Measurements from ENCODE around the gene MMUT.
"Not testable (repeated sequence)": the region's sequence is repeated elsewhere in the genome, so short reads cannot be mapped to it uniquely, and the experiment has no call there.

MMUT gene

GRCh38 chr6:49462927-49463611, at the start of gene MMUT, which contains the start of gene CENPQ:
MMUT (minus strand) TSS chr6:49463253; CDS start chr6:49459466, 3,787 bp downstream.
CENPQ (plus strand) TSS chr6:49463370; CDS start chr6:49470177, 6,807 bp downstream.
- peak; percentile 91 for DNase-seq

- DNase-seq, result no peak
These were observed 46.3 kb upstream of the MMUT start for GRCh38 chr6:49509342-49509741.

- no peak for DNase-seq
These were observed 43.6 kb upstream of the MMUT start for GRCh38 chr6:49506569-49507111.

- no peak for DNase-seq
These were observed 41.6 kb upstream of the MMUT start for GRCh38 chr6:49504666-49505065.

- no peak for DNase-seq
These were observed 36.6 kb upstream of the MMUT start, which contains the start of gene GLYATL3 for GRCh38 chr6:49499623-49500022. GLYATL3 (plus strand) TSS chr6:49499923; CDS start chr6:49511991, 12,068 bp downstream.

- no peak for DNase-seq
These were observed 36.1 kb upstream of the MMUT start for GRCh38 chr6:49499126-49499525.

GRCh38 chr6:49497304-49497703, 34.3 kb upstream of the MMUT start:
- no peak for DNase-seq

GRCh38 chr6:49490633-49491032, 27.6 kb upstream of the MMUT start:
- no peak for DNase-seq

GRCh38 chr6:49483380-49483779, 20.3 kb upstream of the MMUT start:
- not testable (repeated sequence) for DNase-seq

GRCh38 chr6:49481846-49482245, 18.8 kb upstream of the MMUT start:
- DNase-seq, result not testable (repeated sequence)

GRCh38 chr6:49479308-49479970, 16.4 kb upstream of the MMUT start:
- no peak for DNase-seq

GRCh38 chr6:49476564-49476963, 13.5 kb upstream of the MMUT start:
- DNase-seq, result not testable (repeated sequence)

GRCh38 chr6:49468042-49468441, 5.0 kb upstream of the MMUT start:
- no peak for DNase-seq

GRCh38 chr6:49464691-49465090, 1.6 kb upstream of the MMUT start:
- no peak for DNase-seq

GRCh38 chr6:49463612-49463967, 537 bp upstream of the MMUT start:
- no peak for DNase-seq

GRCh38 chr6:49462599-49462926, 490 bp downstream of the MMUT start:
- DNase-seq, result no peak

GRCh38 chr6:49462071-49462470, 982 bp downstream of the MMUT start:
- DNase-seq, result no peak

- DNase-seq, result no peak
These were observed 5.3 kb downstream of the MMUT start for GRCh38 chr6:49457771-49458170.

GRCh38 chr6:49454787-49455709, 8.0 kb downstream of the MMUT start:
- DNase-seq, result no peak

GRCh38 chr6:49453221-49453620, 9.8 kb downstream of the MMUT start:
- no peak for DNase-seq

- no peak for DNase-seq
These were observed 32.2 kb downstream of the MMUT start for GRCh38 chr6:49430866-49431265.

- no peak for DNase-seq
These were observed 32.9 kb downstream of the MMUT start for GRCh38 chr6:49430187-49430586.

GRCh38 chr6:49423817-49424216, 39.2 kb downstream of the MMUT start:
- no peak for DNase-seq
